SW 1271 (cell line): ENCODE results near the gene ABLIM1.

Experiments
- DNase-seq, 2 experiments: peaks; one replicate each; lab custom pipeline; 2025; lab: John Stamatoyannopoulos, UW

The ABLIM1 gene

DNA sequence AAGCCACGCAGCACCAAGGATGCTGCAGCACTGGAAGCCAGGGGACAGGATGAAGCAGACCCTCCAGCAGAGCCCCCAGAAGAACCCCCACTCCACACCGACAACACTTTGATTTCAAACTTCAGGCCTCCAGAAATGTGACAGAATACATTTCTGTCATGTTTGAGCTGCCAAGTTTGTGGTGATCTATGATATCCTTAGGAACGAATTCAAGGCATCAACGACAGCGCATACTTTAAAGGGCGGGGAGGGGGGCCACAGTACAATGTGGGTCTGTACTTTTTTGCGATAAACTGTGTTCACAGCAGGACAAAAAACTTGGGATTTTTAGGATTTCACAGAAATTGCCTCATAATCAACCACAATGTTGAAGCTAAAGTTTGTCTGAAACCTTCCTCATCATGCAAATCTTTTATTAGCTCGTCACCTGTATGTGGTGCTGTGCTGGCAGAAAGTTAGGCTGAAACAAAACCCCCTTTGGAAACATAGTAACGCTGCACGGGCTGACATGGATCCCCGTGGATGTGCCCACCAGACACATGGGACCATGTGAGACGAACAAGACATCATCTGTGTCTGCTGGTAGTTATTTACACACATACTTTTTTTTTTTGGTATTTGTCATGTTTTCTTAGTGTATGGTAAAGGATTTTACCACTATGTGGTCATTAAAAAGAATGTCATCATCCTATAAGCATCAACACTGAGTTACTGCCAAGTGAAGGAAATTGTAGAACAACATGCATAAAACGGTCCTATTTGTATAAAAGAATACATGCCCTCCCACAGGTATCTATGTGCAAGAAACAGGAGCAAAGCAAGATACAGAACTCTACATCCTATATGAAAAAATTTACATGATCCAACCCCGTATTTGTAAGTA is 140.5 kb downstream of the ABLIM1 start:
- no peak for DNase-seq

- DNase-seq, result no peak
Measured at GRCh38 chr10:114516356-114516755, 141.7 kb downstream of the ABLIM1 start.

DNA sequence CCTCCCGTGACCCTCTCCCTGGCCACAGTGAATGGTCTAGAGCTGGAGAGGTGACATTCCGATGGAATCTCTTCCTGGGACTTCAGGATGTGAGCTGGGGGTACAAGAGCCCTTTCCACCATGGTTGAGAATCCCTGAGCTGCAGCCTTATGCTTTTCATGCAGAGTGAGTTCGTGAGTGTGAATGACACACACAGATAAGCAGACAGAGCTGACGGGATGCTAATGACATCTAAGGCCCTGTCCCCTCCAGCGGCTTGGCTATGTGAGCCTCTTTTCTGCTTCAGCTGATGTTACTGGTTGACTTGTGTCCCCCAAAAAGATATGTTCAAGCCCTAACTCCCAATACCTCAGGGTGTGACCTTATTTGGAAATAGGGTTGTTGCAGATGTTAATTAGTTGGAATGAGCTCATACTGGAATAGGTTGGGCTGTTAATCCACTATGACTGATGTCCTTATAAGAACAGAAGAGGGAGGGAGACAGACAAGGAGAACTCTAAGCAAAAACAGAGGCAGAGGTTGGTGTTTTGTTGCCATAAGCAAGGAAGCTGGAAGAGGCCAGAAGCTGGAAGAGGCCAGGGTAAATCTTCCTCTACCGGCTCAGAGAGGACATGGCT is 142.7 kb downstream of the ABLIM1 start:
- no peak for DNase-seq

DNA sequence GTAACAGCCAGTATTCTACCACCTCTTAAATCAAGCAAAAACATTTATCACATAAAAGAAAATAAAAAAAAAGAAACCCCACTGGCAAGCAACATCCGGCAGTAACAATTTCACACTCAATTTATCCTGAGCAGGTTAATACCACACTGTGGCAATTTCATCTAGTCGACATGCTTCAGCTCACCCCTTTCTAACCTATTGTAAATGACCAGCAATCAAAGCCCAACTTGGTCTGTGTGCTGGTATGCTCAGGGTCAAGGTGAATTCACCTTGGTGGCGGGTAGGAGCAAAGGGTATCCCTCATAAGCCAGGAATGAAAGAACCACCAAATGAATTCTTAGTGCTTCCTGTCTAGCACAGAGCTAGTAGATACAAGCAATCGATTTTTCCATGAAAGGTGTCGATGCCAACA is 144.7 kb downstream of the ABLIM1 start:
- DNase-seq, result no peak

GRCh38 chr10:114511881-114512280 is 146.2 kb downstream of the ABLIM1 start:
- no peak for DNase-seq

DNA sequence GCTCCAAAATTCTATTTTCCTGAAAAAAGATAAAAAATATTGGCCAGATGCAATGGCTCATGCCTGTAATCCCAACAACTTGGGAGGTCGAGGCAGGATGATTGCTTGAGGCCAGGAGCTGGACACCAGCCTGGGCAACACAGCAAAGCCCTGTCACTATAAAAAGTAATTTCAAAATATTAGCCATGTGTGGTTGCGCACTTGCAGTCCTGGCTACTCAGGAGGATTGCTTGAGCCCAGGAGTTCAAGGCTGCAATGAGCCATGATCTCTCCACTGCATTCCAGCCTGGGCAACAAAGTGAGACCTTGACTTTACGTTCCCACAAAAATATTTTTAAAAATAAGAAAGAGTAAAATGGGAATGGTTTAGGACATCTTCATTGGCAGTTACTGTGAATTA is 149.7 kb downstream of the ABLIM1 start:
- DNase-seq, result no peak

DNA sequence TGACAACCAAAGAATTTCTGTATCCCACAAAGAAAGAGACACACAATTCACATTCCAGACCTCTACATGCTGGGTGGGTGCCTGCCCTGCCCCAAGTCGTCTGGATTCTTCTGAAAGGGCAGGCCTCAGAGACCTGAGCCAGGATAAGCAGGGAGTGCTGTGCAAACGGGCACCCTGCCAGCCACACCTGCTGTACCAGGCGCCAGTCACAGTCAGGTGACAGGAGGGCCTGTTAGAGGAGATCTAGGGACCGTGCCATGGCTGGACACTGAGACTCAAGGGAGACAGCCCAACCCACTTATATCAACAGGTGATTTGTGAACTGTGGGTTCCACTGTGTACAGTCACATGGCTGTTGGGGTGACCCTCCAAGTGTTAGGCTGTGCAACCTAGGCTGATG is 150.6 kb downstream of the ABLIM1 start:
- no peak for DNase-seq

DNA sequence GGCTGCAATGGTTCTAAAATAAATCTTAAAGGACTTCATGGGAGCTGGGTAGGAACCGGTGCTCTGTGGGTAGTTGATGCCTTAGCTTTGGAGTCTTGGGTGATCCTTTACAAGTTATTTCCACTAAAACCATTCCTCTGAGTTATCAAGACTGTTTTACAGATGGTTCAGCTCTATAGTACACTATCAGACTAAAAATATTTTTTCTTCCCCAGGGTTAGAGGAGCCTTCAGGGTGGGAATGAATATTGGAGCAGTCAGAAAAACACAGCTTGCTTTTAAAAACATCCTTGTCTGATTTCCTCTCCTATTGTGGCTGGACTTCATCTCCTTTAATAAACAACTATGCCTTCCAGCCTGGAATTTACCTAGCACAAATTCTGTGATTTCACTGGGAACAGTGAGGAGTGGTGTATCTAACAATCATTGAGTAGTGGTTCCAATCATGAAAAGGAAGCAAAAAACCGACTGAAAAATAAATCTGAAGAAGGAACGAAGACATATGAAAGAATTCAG is 151.1 kb downstream of the ABLIM1 start:
- DNase-seq, result no peak

DNA sequence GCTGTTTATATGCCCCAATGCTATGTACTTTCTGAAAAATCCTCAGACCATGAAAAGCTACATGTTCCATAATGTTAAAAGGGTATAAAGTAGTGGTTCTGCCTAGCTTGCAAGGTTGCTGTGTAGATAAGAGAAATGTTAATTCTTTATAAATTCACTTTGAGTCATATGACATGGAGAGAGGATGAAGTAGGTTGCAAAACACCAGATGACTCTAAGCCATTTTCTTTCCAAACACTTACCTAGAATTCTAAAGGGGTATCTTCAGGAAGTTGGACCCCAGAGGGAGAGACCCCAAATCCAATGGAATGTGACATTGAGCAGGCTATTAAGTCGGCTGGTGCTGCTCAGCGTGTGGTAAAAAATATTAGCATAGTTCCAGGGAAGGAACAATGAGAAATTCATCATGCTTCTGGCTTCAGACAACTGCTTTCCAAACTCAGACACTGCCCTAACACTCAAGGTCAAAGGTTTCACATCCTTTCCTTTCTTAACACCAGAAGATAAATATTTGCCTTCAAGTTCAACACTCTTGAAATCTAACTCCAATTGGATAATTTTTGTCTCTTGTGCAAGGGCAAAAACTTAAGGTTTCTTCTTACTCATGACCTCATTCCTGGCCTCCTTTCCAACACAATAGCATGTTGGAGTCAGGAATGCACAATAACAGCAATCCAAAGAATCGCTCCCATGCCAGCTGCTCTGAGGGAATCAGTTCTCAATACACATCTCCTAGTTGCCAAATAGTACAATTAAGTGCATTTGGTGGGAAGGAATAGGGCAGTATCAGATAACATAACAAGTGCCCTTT is 153.1 kb downstream of the ABLIM1 start:
- no peak for DNase-seq

DNA sequence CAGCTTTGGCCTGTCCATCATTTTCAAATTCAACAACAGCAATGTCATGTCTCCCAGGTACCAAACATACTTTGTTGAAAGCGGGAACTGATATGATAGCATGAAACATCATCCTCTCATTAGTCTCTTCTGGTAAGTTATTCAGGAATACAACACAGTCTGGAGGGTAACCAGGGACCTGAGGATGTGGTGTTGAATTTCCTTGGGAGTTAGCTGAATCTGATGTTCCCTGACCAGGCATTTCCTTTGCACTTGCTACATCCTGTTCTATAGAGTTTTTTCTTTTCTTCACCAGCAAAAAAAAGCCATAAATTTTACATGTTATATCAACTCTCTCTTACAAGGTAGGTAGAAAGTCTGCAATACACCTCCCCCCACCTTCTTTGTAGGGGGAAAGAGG is 156.0 kb downstream of the ABLIM1 start:
- no peak for DNase-seq

DNA sequence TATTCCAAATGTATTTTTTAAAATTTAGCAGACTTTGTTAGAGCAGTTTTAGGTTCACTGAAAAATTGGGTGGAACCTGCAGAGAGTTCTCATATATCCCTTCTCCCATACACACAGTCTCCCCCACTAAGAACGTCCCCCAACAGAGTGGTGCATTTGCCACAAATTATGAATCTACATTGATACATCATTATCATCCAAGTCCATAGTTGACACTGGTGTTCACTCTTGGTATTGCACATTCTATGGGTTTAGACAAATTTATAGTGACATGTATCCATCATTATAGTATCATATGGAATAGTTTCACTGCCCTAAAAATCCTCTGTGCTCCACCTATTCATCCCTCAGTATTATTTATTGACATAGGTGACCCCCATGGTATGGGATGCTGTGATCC is 156.4 kb downstream of the ABLIM1 start:
- DNase-seq, result no peak

GRCh38 chr10:114500643-114501042 is 157.4 kb downstream of the ABLIM1 start:
- DNase-seq, result no peak

DNA sequence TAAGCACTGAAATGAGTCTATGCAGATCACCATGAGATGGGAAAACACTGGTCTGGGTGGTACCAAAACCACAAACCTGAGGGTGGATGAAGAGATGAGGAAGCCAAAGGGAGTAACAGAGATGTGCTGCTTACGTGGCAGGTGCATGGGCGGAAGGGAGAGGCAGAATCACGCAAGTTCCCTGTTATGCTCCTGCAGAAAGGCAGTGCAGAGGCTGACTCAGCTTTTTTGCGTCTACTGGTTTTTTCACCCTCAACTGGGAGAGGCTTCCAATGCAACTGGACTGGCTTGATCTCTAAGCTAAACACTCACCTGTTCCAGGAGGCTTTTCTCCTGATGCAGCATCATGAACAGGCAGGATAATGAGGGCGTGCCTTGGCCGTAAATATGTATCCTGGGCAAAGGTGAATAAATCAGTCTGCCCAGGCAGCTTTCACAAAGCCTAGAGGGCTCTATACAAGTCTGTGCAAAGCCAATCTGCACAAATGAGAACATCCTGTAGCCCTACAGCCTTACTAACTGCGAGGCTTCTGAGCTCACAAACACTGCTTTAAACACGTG is 158.4 kb downstream of the ABLIM1 start:
- DNase-seq, result no peak

- DNase-seq, result no peak
Measured at GRCh38 chr10:114499116-114499515, 159.0 kb downstream of the ABLIM1 start.

DNA sequence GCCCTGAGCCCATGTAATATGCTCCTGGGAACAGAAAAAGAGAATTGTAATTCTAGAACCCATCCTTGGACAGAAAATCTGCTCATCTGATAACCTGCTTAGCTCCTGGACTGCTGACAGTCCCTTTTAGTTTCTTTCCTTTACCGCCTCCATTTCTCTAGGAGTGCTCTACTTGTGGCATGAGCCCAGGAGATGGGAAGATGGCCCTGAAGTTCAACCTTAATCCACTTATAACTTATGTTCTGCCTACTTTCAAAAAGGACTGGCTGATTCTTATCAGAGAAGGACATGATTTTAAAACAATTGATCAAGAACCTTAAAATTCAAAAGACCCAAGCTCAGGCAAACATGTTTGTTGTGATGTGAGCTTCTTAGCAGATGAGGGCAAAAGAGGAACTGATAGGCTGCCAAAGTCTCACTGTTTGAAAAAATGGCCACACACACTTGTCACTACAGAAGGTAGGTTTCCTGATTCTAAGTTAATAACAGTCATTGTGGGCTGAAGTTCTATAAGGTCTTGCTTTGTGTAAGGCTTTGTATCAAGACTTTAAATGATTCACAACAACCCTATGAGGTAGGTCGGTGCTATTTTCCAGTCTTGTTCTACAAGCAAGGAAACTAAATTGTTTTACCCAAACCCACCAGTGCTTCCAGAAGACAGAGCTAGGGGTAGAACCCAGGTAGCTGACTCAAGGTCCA is 159.5 kb downstream of the ABLIM1 start:
- no peak for DNase-seq

DNA sequence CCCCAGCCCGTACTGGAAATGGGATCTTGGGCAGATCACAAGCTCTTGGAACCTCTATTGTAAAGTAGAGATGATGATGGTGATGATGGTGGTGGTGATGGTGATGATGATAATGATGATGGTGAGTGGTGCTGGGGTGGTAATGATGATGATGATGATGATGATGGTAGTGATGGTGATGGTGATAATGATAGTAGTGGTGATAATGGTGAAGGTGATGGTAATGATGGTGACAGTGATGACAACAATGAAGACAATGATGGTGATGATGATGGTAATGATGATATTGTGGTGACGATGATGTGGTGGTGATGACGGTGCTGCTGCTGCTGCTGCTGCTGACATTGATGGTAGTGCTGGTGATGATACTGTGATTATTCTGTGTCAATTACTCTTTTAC is 162.8 kb downstream of the ABLIM1 start:
- DNase-seq, result no peak

DNA sequence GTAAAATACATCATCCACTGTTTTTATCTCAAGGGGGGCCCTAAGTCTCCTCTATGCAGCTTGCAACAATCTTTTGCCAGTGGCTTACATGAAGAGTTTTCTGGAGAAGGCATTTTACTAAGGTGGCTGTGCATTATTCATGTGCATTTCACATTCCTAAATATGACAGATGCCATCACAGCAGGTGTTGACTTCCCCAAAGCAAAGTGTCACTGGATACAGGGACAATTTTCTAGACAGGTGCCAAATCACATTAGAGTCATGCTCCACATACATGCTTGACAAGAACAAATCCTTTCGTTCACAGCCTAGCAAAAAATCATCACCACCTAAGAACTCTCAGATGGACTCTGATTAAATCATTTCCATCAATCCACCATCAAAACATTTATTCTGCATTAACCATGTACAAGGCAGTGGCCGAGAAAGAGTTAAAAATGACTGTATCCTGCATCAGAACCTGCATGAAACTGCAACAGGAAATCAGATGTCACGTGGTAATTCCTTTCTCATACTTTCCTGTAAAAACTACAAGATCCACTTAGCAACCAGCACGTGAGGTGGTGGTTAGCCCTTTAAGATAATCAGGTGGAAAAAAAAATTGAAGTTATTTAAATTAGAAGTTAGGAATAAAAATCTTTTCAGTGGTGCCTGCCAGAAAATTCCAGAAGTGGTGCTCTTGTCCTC is 165.6 kb downstream of the ABLIM1 start:
- no peak for DNase-seq

- DNase-seq, result no peak
Measured at GRCh38 chr10:114491933-114492332, 166.1 kb downstream of the ABLIM1 start.

DNA sequence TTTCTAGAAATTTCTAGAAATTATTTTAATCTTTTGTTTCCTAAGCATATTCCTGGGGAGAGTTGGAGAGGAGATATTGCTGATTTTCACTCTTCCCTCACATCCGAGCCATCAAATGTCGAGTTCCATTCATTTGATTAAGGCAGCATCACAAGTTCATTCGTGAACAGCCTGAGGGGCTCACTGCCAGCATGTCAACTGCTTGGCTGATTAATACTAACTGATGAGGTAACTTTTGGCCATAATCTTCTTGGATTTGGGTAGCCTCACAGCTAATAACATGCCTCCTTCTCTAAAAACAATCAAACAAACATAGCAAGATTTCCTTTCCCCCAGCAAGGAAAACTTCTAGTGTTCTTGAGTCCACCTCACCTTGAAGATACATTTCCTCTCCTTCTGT is 166.7 kb downstream of the ABLIM1 start:
- no peak for DNase-seq

- no peak for DNase-seq
Measured at GRCh38 chr10:114489521-114490310, 168.4 kb downstream of the ABLIM1 start.
